H1 (cell line): ENCODE results near the gene VASH1. TPM values are rescaled to one million over a fixed set of nuclear protein-coding genes. Genes with fewer than 3 reads are reported as not detected.

Source experiments
- CTCF ChIA-PET: fragments of 300-600 bp; sonication (Branson Sonifier 250); formaldehyde crosslinking; loops from one replicate; lab custom pipeline; 2021; ENCODE audit not compliant: partially characterized antibody; lab: Charles Lee
- POLR2A ChIA-PET: fragments of 300-600 bp; sonication (Branson Sonifier 250); formaldehyde crosslinking; loops from one replicate; lab custom pipeline; 2021; ENCODE audit warnings: inconsistent platforms; ENCODE audit not compliant: partially characterized antibody; lab: Charles Lee
- DNase-seq, 2 experiments: peaks; one replicate each; pipeline versions ENCODE4 v3.0.0 to v3.0.0-alpha.2; 2010 to 2022; ENCODE audit warnings: low spot score in 2 of 2, low read depth in 1 of 2, mixed read lengths in 1 of 2
- FAIRE-seq: peaks from 2 replicates; lab custom pipeline; 2011; peaks lifted over from hg19 to GRCh38; lab: Jason Lieb, UNC
- H2AFZ ChIP-seq: 2 replicates; pipeline ENCODE4 v1.8.1; 2012; ENCODE audit warnings: low read length, inconsistent platforms
- H2AK5ac ChIP-seq: 2 replicates; pipeline ENCODE4 v1.6.1; 2013; ENCODE audit warnings: low read depth, low read length
- H2BK120ac ChIP-seq: replicated peaks from 2 replicates; pipeline ENCODE3; 2013; ENCODE audit warnings: low read depth, low read length, inconsistent platforms
- H2BK12ac ChIP-seq: 2 replicates; pipeline ENCODE4 v1.6.1; 2013; ENCODE audit warnings: low read depth, low read length
- H2BK15ac ChIP-seq: 2 replicates; pipeline ENCODE4 v1.6.1; 2013; ENCODE audit warnings: low read length
- H2BK20ac ChIP-seq: 2 replicates; pipeline ENCODE4 v1.6.1; 2013; ENCODE audit warnings: low read length
- H2BK5ac ChIP-seq: 2 replicates; pipeline ENCODE4 v1.6.1; 2013; ENCODE audit warnings: low read depth, low read length
- H3K14ac ChIP-seq: 2 replicates; pipeline ENCODE4 v1.6.1; 2013; ENCODE audit warnings: inconsistent platforms; ENCODE audit not compliant: insufficient read length
- H3K18ac ChIP-seq: 2 replicates; pipeline ENCODE4 v1.6.1; 2013; ENCODE audit warnings: low read length; ENCODE audit errors: extremely low read depth
- H3K23ac ChIP-seq: 2 replicates; pipeline ENCODE4 v1.6.1; 2013; ENCODE audit warnings: inconsistent platforms; ENCODE audit not compliant: insufficient read length
- H3K23me2 ChIP-seq: 2 replicates; pipeline ENCODE4 v1.6.1; 2013; ENCODE audit warnings: low read depth, low read length
- H3K27ac ChIP-seq: 2 replicates; pipeline ENCODE4 v1.6.1; 2011; ENCODE audit warnings: low read depth, low read length, inconsistent platforms
- H3K27me3 ChIP-seq, 4 experiments: replicated peaks in 1 of 4; 1 replicate in 1 of 4; 2 replicates in 3 of 4; pipeline versions ENCODE4 v1.6.1 to v1.8.1; 2011 to 2013; ENCODE audit warnings: low read length in 3 of 4, mild to moderate bottlenecking in 3 of 4, inconsistent platforms in 2 of 4, mixed read lengths in 2 of 4, moderate library complexity in 1 of 4; ENCODE audit not compliant: control insufficient read depth in 3 of 4, insufficient read depth in 3 of 4; ENCODE audit errors: extremely low read depth in 1 of 4
- H3K36me3 ChIP-seq, 4 experiments: 2 replicates each; pipeline versions ENCODE4 v1.6.1 to v1.8.1; 2011 to 2013; ENCODE audit warnings: mild to moderate bottlenecking in 4 of 4, low read length in 3 of 4, moderate library complexity in 2 of 4, control low read depth in 1 of 4, inconsistent platforms in 1 of 4; ENCODE audit not compliant: insufficient read depth in 4 of 4, control insufficient read depth in 2 of 4
- H3K4ac ChIP-seq: replicated peaks from 2 replicates; pipeline ENCODE3; 2013; ENCODE audit warnings: low read length, low read depth, mixed read lengths, inconsistent platforms; ENCODE audit not compliant: insufficient read length
- H3K4me1 ChIP-seq, 4 experiments: replicated peaks in 1 of 4; 1 replicate in 1 of 4; 2 replicates in 3 of 4; pipeline versions ENCODE4 v1.6.1 to v1.8.1; 2011 to 2013; ENCODE audit warnings: low read length in 3 of 4, inconsistent platforms in 2 of 4, mixed read lengths in 1 of 4; ENCODE audit not compliant: insufficient read depth in 4 of 4, control insufficient read depth in 3 of 4
- H3K4me2 ChIP-seq, 2 experiments: 2 replicates each; pipeline versions ENCODE4 v1.6.1 to v1.8.1; 2011 to 2013; ENCODE audit warnings: low read depth in 2 of 2, low read length in 2 of 2, control low read depth in 1 of 2, inconsistent platforms in 1 of 2, mild to moderate bottlenecking in 1 of 2; ENCODE audit not compliant: insufficient read depth in 1 of 2
- H3K4me3 ChIP-seq, 4 experiments: fragments of 200-600, 300-600 bp in 1 of 4; sonication (generic), shearing (Covaris generic), sonication (Bioruptor Twin) in 1 of 4; 2 replicates each; pipeline versions ENCODE4 v1.5.1 to v1.8.1; 2011 to 2016; ENCODE audit warnings: low read length in 4 of 4, low read depth in 3 of 4, control low read depth in 2 of 4, inconsistent platforms in 2 of 4, mild to moderate bottlenecking in 2 of 4, mixed read lengths in 1 of 4, moderate library complexity in 1 of 4; ENCODE audit not compliant: insufficient read depth in 2 of 4; ENCODE audit errors: extremely low read depth in 1 of 4
- H3K56ac ChIP-seq: replicated peaks from 2 replicates; pipeline ENCODE3; 2013; ENCODE audit warnings: low read depth, mild to moderate bottlenecking, mixed read lengths, low read length, inconsistent platforms; ENCODE audit not compliant: insufficient read length
- H3K79me1 ChIP-seq: 2 replicates; pipeline ENCODE4 v1.6.1; 2013; ENCODE audit warnings: low read depth, low read length, control low read depth
- H3K79me2 ChIP-seq, 2 experiments: 2 replicates each; pipeline versions ENCODE4 v1.6.1 to v1.8.1; 2012 to 2013; ENCODE audit warnings: low read length in 2 of 2, mild to moderate bottlenecking in 2 of 2, inconsistent platforms in 1 of 2; ENCODE audit not compliant: insufficient read depth in 2 of 2, control insufficient read depth in 1 of 2
- H3K9ac ChIP-seq, 4 experiments: replicated peaks in 1 of 4; 1 replicate in 1 of 4; 2 replicates in 3 of 4; pipeline versions ENCODE4 v1.6.1 to v1.8.1; 2011 to 2013; ENCODE audit warnings: low read depth in 3 of 4, low read length in 3 of 4, control low read depth in 2 of 4, mild to moderate bottlenecking in 2 of 4, moderate library complexity in 2 of 4, inconsistent platforms in 1 of 4; ENCODE audit errors: extremely low read depth in 1 of 4
- H3K9me3 ChIP-seq, 2 experiments: 2 replicates each; pipeline versions ENCODE4 v1.6.1 to v1.8.1; 2012 to 2013; ENCODE audit warnings: mild to moderate bottlenecking in 2 of 2, moderate library complexity in 2 of 2, control low read depth in 1 of 2, inconsistent platforms in 1 of 2, low read depth in 1 of 2, low read length in 1 of 2, mixed read lengths in 1 of 2; ENCODE audit not compliant: insufficient read depth in 2 of 2
- H4K20me1 ChIP-seq, 2 experiments: replicated peaks in 1 of 2; 2 replicates each; pipeline versions ENCODE3 to v1.8.1; 2011 to 2013; ENCODE audit warnings: inconsistent platforms in 2 of 2, low read length in 2 of 2, mild to moderate bottlenecking in 1 of 2; ENCODE audit not compliant: insufficient read depth in 2 of 2, control insufficient read depth in 1 of 2
- H4K5ac ChIP-seq: 2 replicates; pipeline ENCODE4 v1.6.1; 2013; ENCODE audit warnings: low read length, low read depth, mixed read lengths, inconsistent platforms; ENCODE audit not compliant: insufficient read length
- H4K8ac ChIP-seq: 2 replicates; pipeline ENCODE4 v1.8.0; 2013; ENCODE audit warnings: mild to moderate bottlenecking, moderate library complexity, low read length, inconsistent platforms; ENCODE audit not compliant: insufficient read depth; ENCODE audit errors: extremely low read depth
- H4K91ac ChIP-seq: replicated peaks from 2 replicates; pipeline ENCODE3; 2013; ENCODE audit warnings: low read length, mixed read lengths, inconsistent platforms; ENCODE audit not compliant: insufficient read length
- KDM4A ChIP-seq: IDR thresholded peaks from one replicate; pipeline ENCODE4 v1.7.1; 2012; ENCODE audit warnings: low read depth, mild to moderate bottlenecking, moderate library complexity, low read length, inconsistent platforms; ENCODE audit not compliant: severe bottlenecking
- MAFK ChIP-seq: IDR thresholded peaks from 2 replicates; pipeline ENCODE4 v1.6.1; 2012; ENCODE audit warnings: low read depth, mild to moderate bottlenecking, improper control_type of control experiment, low read length
- NANOG ChIP-seq: IDR thresholded peaks from 2 replicates; pipeline ENCODE4 v1.6.1; 2011; ENCODE audit warnings: low read length, low read depth, mild to moderate bottlenecking, inconsistent platforms; ENCODE audit not compliant: insufficient read depth, poor library complexity, severe bottlenecking
- POLR2A ChIP-seq, 2 experiments: IDR thresholded peaks; 1 replicate in 1 of 2; 2 replicates in 1 of 2; pipeline ENCODE4 v1.6.1; 2011; ENCODE audit warnings: low read depth in 2 of 2, low read length in 2 of 2, mild to moderate bottlenecking in 2 of 2; ENCODE audit errors: control extremely low read depth in 1 of 2
- RFX5 ChIP-seq: IDR thresholded peaks from 2 replicates; pipeline ENCODE4 v1.6.1; 2011; ENCODE audit warnings: low read depth, low read length, improper control_type of control experiment, borderline replicate concordance
- SAP30 ChIP-seq: fragments of 300-600 bp; sonication (generic); IDR thresholded peaks from 2 replicates; pipeline ENCODE4 v1.7.1; 2012; ENCODE audit warnings: low read length, moderate library complexity, mild to moderate bottlenecking, inconsistent platforms; ENCODE audit not compliant: insufficient read depth, insufficient replicate concordance
- SIN3A ChIP-seq, 2 experiments: IDR thresholded peaks in 1 of 2; conservative IDR thresholded peaks in 1 of 2; 2 replicates each; pipeline ENCODE4 v1.6.1; 2011 to 2012; ENCODE audit warnings: low read length in 2 of 2, improper control_type of control experiment in 1 of 2, low read depth in 1 of 2, mild to moderate bottlenecking in 1 of 2
- SIX5 ChIP-seq: IDR thresholded peaks from 2 replicates; pipeline ENCODE4 v1.6.1; 2011; ENCODE audit warnings: mild to moderate bottlenecking, low read depth, low read length
- SP1 ChIP-seq: IDR thresholded peaks from 2 replicates; pipeline ENCODE4 v1.6.1; 2011; ENCODE audit warnings: low read depth, low read length
- SP4 ChIP-seq: IDR thresholded peaks from 2 replicates; pipeline ENCODE4 v1.6.1; 2012; ENCODE audit warnings: low read length, inconsistent platforms
- SRF ChIP-seq: IDR thresholded peaks from 2 replicates; pipeline ENCODE4 v1.6.1; 2011; ENCODE audit warnings: mild to moderate bottlenecking, low read depth, low read length, moderate library complexity
- TBP ChIP-seq: IDR thresholded peaks from 2 replicates; pipeline ENCODE4 v1.6.1; 2011; ENCODE audit warnings: low read depth, low read length, improper control_type of control experiment
- TEAD4 ChIP-seq: IDR thresholded peaks from 2 replicates; pipeline ENCODE4 v1.6.1; 2012; ENCODE audit warnings: low read depth, low read length, inconsistent platforms, mixed read lengths
- WGBS, 2 experiments: shearing (Covaris generic) in 1 of 2; methylation state at CpG; one replicate each; pipeline versions ENCODE4 v1.1.6 to v1.1.7; 2013 to 2015; ENCODE audit warnings: low lambda C conversion rate in 2 of 2, mixed read lengths in 2 of 2, inconsistent platforms in 1 of 2, low coverage in 1 of 2, missing lambda C conversion rate in 1 of 2; ENCODE audit not compliant: insufficient replicate concordance in 2 of 2, insufficient coverage in 1 of 2, insufficient read length in 1 of 2; ENCODE audit errors: extremely low coverage in 1 of 2, missing lambda C conversion rate in 1 of 2; 5-methylcytosine and 5-hydroxymethylcytosine counted together
- polyA plus RNA-seq, 7 experiments: library from polyadenylated mRNA; depleted of rRNA in 3 of 7; stranded (reverse) in 5 of 7; unstranded in 2 of 7; fragments of >200 nt in 5 of 7; fragments of 200-250 nt in 2 of 7; gene quantifications; 1 replicate in 5 of 7; 2 replicates in 1 of 7; 4 replicates in 1 of 7; pipeline versions ENCODE4 v1.2.1 to v1.2.3, GENCODE V29; 2011 to 2013; ENCODE audit warnings: missing spikeins in 2 of 7, mixed read lengths in 2 of 7
- total RNA-seq: library from RNA; stranded (reverse); fragmentation: NEBNext Ultra II Directional; extraction: Animal tissue kit (Norgen Biotek cat#: 25700); gene quantifications from 2 replicates; pipeline ENCODE4 v1.2.1, GENCODE V29; 2021

Gene VASH1
- total and polyA plus RNA-seq, 2 of the 8 experiments (the other 6 are each of a cell fraction or from before 2014, with no cell fraction given) = 3.1 to 6.4 TPM

DNA sequence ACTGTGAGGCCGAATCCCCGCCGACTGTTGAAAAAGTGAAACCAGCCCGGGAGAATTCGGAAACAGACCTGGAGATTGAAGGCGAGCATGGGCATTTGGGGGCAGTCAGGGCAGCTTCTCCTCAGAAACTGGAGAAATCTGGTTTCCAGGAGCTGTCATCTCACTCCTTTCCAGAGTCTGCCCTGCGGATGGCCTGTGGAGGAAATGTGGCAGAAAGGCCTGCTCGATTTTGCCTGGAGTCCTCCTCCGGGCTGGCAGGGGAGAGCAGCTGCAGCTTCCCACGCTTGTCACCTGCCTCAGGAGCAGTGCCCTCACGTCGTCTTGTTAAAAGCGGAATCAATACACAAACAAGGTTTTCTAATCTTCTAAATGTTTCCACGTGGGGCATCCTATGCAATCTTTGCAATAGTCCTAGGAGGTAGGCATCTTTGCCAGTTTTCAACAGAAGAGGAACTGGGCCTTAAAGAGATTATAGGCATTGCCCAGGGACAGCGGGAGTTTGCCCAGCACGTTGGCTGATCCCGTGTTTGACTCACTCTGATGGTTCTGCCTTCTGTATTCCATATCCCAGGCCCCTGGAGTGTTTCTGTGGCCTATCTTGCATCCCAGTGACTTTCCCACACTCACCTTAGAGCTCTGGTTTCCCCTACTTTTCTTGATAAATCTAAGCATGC, 67.2 kb downstream of the VASH1 start:
- H3K79me2 ChIP-seq = no peaks in the 10 kb centered on the region
- H3K4ac ChIP-seq = no peak overlapping the region
- H3K79me1 ChIP-seq = no peaks in the 10 kb centered on the region
- FAIRE-seq = no peak
- H2BK15ac ChIP-seq = no peak overlapping the region
- H3K27me3 ChIP-seq = no peaks in the 10 kb centered on the region
- no peaks in the 10 kb centered on the region for H3K23me2 ChIP-seq
- H3K18ac ChIP-seq = no peak overlapping the region
- H3K27ac ChIP-seq = no peak overlapping the region
- 81% methylated on average over 17 of the region's 17 CpGs; no CpG with 5 or more reads in 1 of the 2 experiments for WGBS, 2 experiments
- H2BK12ac ChIP-seq = no peak overlapping the region
- no peak overlapping the region for H2AK5ac ChIP-seq
- no peak overlapping the region for H3K14ac ChIP-seq
- H4K5ac ChIP-seq = no peak overlapping the region
- H3K23ac ChIP-seq = no peak overlapping the region
- H2BK5ac ChIP-seq = no peak overlapping the region
- no peak for DNase-seq
- ChIA-PET POLR2A (interaction anchor here (1.8 kb wide), 1 partner anchor 17 kb away, joined by 7 read pairs; the partner anchor contains the start of gene ANGEL1), CTCF (interaction anchor here (1.0 to 1.3 kb wide), 4 partner anchors 22 to 255 kb away, joined by 3 to 4 read pairs (median 3); no protein-coding TSS in a partner anchor)
- no peak overlapping the region for H3K4me3 ChIP-seq
- H2BK120ac ChIP-seq = no peak overlapping the region
- no peaks in the 10 kb centered on the region for H3K36me3 ChIP-seq
- peaks cover 0 to 22% (median 9%) of the 10 kb centered on the region in 4 experiments; a peak in 5 of 7 replicates for H3K4me1 ChIP-seq
- H4K91ac ChIP-seq = no peak overlapping the region
- H4K20me1 ChIP-seq = no peaks in the 10 kb centered on the region
- H3K56ac ChIP-seq = no peak overlapping the region
- no peak overlapping the region for H3K9ac ChIP-seq
- 0 out of 4 replicates have a peak overlapping the region, but pooled peaks of 1 of the 2 experiments have one; percentile 15 for H3K4me2 ChIP-seq
- H2BK20ac ChIP-seq = no peak overlapping the region
- no peak overlapping the region for H4K8ac ChIP-seq
- H2AFZ ChIP-seq = peak overlapping the region; percentile 69; the same call in 1 of the 2 replicates
- no peaks in the 10 kb centered on the region for H3K9me3 ChIP-seq
- TF ChIP-seq KDM4A = no peak
- no peak for TF ChIP-seq SP4
- no peak for TF ChIP-seq TEAD4
- no peak for TF ChIP-seq SIN3A (conservative IDR thresholded peaks at IDR 0.05 in 1 of 2, IDR thresholded peaks at IDR 0.05 in 1 of 2; ENCODE audit: low read depth in 1 of 2, low read length in 2 of 2)
- TF ChIP-seq RFX5 = no peak
- no peak for TF ChIP-seq TBP
- no peak for TF ChIP-seq SIX5
- TF ChIP-seq NANOG = no peak
- TF ChIP-seq SP1 = no peak
- no peak for TF ChIP-seq SRF
- no peak for TF ChIP-seq SAP30
- no peak for TF ChIP-seq POLR2A (IDR thresholded peaks at IDR 0.05; ENCODE audit: control extremely low read depth in 1 of 2, low read depth in 2 of 2, low read length in 2 of 2)
- TF ChIP-seq MAFK = no peak
